Measurements from ENCODE around the gene LMF1. TPM values are rescaled to one million over a fixed set of nuclear protein-coding genes. Genes with fewer than 3 reads are reported as not detected.
A peak's percentile ranks its signal among the peaks of the same experiment; 100 is the strongest.

The LMF1 gene
- total and polyA plus RNA-seq, 9 of the 15 experiments (the other 6 are each of a cell fraction or from before 2014, with no cell fraction given): 0.11 to 1.6 (median 0.55) TPM; not detected in 1

- TF ChIP-seq HMBOX1 (IDR thresholded peaks at IDR 0.05) (no peak), ZBTB7A (IDR thresholded peaks at IDR 0.05; ENCODE audit: borderline replicate concordance, control insufficient read depth, low read depth, low read length) (peak; percentile 89), NKRF (IDR thresholded peaks at IDR 0.05; ENCODE audit: borderline replicate concordance) (no peak), CHD1 (IDR thresholded peaks at IDR 0.05; ENCODE audit: low read length) (no peak), ARID3A (IDR thresholded peaks at IDR 0.05; ENCODE audit: borderline replicate concordance, low read depth, low read length) (no peak), CHD4 (IDR thresholded peaks at IDR 0.05; ENCODE audit: insufficient read depth, insufficient replicate concordance, low read depth, low read length, poor library complexity, severe bottlenecking) (no peak), ZNF695 (CRISPR knock-in tag; IDR thresholded peaks at IDR 0.05) (no peak), MYC (IDR thresholded peaks at IDR 0.05; ENCODE audit: low read depth, low read length) (no peak), MYC (CRISPR knock-in tag; IDR thresholded peaks at IDR 0.05; ENCODE audit: borderline replicate concordance, low read depth) (no peak)
- TF ChIP-seq, protein P1, sequence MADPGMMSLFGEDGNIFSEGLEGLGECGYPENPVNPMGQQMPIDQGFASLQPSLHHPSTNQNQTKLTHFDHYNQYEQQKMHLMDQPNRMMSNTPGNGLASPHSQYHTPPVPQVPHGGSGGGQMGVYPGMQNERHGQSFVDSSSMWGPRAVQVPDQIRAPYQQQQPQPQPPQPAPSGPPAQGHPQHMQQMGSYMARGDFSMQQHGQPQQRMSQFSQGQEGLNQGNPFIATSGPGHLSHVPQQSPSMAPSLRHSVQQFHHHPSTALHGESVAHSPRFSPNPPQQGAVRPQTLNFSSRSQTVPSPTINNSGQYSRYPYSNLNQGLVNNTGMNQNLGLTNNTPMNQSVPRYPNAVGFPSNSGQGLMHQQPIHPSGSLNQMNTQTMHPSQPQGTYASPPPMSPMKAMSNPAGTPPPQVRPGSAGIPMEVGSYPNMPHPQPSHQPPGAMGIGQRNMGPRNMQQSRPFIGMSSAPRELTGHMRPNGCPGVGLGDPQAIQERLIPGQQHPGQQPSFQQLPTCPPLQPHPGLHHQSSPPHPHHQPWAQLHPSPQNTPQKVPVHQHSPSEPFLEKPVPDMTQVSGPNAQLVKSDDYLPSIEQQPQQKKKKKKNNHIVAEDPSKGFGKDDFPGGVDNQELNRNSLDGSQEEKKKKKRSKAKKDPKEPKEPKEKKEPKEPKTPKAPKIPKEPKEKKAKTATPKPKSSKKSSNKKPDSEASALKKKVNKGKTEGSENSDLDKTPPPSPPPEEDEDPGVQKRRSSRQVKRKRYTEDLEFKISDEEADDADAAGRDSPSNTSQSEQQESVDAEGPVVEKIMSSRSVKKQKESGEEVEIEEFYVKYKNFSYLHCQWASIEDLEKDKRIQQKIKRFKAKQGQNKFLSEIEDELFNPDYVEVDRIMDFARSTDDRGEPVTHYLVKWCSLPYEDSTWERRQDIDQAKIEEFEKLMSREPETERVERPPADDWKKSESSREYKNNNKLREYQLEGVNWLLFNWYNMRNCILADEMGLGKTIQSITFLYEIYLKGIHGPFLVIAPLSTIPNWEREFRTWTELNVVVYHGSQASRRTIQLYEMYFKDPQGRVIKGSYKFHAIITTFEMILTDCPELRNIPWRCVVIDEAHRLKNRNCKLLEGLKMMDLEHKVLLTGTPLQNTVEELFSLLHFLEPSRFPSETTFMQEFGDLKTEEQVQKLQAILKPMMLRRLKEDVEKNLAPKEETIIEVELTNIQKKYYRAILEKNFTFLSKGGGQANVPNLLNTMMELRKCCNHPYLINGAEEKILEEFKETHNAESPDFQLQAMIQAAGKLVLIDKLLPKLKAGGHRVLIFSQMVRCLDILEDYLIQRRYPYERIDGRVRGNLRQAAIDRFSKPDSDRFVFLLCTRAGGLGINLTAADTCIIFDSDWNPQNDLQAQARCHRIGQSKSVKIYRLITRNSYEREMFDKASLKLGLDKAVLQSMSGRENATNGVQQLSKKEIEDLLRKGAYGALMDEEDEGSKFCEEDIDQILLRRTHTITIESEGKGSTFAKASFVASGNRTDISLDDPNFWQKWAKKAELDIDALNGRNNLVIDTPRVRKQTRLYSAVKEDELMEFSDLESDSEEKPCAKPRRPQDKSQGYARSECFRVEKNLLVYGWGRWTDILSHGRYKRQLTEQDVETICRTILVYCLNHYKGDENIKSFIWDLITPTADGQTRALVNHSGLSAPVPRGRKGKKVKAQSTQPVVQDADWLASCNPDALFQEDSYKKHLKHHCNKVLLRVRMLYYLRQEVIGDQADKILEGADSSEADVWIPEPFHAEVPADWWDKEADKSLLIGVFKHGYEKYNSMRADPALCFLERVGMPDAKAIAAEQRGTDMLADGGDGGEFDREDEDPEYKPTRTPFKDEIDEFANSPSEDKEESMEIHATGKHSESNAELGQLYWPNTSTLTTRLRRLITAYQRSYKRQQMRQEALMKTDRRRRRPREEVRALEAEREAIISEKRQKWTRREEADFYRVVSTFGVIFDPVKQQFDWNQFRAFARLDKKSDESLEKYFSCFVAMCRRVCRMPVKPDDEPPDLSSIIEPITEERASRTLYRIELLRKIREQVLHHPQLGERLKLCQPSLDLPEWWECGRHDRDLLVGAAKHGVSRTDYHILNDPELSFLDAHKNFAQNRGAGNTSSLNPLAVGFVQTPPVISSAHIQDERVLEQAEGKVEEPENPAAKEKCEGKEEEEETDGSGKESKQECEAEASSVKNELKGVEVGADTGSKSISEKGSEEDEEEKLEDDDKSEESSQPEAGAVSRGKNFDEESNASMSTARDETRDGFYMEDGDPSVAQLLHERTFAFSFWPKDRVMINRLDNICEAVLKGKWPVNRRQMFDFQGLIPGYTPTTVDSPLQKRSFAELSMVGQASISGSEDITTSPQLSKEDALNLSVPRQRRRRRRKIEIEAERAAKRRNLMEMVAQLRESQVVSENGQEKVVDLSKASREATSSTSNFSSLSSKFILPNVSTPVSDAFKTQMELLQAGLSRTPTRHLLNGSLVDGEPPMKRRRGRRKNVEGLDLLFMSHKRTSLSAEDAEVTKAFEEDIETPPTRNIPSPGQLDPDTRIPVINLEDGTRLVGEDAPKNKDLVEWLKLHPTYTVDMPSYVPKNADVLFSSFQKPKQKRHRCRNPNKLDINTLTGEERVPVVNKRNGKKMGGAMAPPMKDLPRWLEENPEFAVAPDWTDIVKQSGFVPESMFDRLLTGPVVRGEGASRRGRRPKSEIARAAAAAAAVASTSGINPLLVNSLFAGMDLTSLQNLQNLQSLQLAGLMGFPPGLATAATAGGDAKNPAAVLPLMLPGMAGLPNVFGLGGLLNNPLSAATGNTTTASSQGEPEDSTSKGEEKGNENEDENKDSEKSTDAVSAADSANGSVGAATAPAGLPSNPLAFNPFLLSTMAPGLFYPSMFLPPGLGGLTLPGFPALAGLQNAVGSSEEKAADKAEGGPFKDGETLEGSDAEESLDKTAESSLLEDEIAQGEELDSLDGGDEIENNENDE (IDR thresholded peaks at IDR 0.05; ENCODE audit: low read depth, low read length): no peak
These were observed 157.4 kb downstream of the LMF1 start (continued) for GRCh38 chr16:813204-813915.

All from K562 (cell line).